Sciatic nerve (tissue), 2 donors: ENCODE measurements around the gene CPB2. TPM values are rescaled to one million over a fixed set of nuclear protein-coding genes. Genes with fewer than 3 reads are reported as not detected.

ENCODE experiments used
- ATAC-seq: fragments of 200-7000 bp; cut with Tn5 transposase; one replicate; pipeline ENCODE4 v1.9.1; 2020; ENCODE audit warnings: mild to moderate bottlenecking, moderate library complexity
- DNase-seq: peaks from one replicate; pipeline ENCODE4 v3.0.0-alpha.2; 2020; ENCODE audit warnings: low spot score
- intact Hi-C: fragments of 100-400 bp; cut with DNase I; formaldehyde crosslinking; loops from one replicate; pipeline ENCODE4 v1.14.2; 2022
- total RNA-seq: library from RNA; stranded (reverse); fragmentation: NEBNext Ultra II Directional; extraction: Animal tissue kit (Norgen Biotek cat#: 25700); gene quantifications from one replicate; pipeline ENCODE4 v1.2.1, GENCODE V29; 2021
- donor health status: DM: no; HTN: no; CAD: no.
- donor health status: DM: no; HTN: no; CAD: no.

The CPB2 gene
- total RNA-seq = not detected

- DNase-seq = no peak
- intact Hi-C loops = no loop called here
- ATAC-seq = no peak
Measured at GRCh38 chr13:46104868-46105267, at the start of gene CPB2. CPB2 (minus strand) TSS chr13:46105033; CDS start chr13:46105009, 24 bp downstream.

DNA sequence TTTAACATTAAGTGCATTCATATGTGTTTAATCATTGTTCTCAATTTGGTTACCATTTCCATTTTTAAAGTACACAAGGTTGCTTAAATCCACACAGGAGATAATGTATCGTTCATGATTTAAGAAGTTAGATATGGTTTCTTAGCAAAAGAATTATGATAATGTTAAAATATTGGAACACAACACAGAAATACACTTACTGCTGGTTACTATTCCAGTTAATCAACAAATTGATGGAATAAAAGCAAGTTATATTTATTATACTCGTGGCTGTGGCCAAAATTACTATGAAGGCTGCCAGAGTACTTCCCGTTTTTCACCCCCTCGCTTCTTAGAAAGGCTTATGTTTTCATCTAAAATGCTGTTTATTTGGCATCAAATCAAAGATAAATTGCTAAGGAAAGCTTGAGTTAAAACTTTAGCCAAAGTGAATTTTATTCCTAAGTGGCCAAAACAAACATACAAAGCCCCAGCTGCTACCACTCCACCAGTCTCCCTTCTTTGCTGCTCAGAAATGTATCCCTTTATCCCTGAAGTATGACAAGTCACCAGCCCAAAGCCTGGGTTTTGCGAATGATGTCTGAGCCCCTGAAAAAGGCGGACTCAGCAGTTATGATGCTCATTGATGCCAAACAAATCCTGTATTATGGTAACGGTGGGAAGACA, 49.4 kb upstream of the CPB2 start:
- no peak for DNase-seq
- intact Hi-C loops = no loop called here
- no peak for ATAC-seq

DNA sequence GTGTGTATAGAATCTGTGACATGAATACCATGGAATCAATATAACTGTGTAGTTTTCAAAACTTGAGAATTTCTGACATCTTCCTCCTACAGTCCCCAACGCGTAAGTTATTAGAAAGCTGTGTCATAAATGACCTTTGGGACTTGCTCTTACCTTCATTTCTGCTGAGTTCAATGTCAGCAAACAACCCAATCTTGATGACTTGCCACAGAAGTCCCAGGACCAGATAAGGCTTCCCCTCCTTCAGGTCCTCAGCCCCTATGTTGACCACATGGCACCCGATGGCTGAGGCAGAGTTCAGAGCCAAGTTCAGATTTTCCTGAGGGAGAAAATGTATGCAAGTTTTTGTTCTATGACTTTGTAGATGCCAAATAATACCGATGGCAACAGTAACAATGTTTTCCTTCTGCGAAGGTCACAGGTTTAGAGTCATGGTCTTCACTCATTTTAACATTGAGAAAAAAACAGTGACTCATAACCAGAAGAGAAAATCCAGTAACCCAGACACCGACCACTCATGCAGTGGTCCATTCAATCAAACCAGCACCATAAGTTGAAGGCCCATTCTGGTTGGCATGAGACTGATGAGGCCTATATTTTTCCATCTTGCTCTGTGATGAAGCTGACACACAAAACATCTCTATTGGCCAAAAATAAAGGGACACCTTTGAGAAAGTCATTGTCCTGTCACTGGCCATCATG, 47.9 kb upstream of the CPB2 start:
- DNase-seq (no peak), ATAC-seq (no peak)
- intact Hi-C loops = loop anchor here (1.0 kb wide), 1 partner anchor 10 kb away; no protein-coding TSS in a partner anchor

GRCh38 chr13:46150134-46150693, 45.4 kb upstream of the CPB2 start:
- intact Hi-C loops = no loop called here
- ATAC-seq (no peak), DNase-seq (no peak)

- DNase-seq (no peak), ATAC-seq (no peak)
- intact Hi-C loops = no loop called here
Measured at GRCh38 chr13:46149272-46150133, 44.7 kb upstream of the CPB2 start.

DNA sequence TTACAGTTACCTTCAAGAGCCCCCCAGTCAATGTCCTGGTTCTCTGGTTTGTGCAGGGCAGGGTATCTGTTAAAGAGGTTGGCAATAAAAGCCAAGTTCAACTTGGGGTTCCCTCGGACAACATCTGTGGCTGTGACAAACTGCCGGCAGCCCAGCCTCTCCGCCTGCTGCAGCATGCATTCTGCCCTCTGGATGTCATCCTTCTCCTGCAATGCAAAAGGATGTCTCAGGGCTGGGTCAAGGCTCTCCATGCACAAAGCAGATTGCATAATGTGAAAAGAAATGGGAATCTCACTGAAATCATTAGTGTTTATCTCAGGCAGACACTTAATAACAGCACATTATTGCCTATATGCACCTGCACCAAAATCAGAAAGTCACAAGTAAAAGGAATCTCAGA, 42.1 kb upstream of the CPB2 start:
- ATAC-seq (no peak), DNase-seq (no peak)
- intact Hi-C loops = no loop called here

DNA sequence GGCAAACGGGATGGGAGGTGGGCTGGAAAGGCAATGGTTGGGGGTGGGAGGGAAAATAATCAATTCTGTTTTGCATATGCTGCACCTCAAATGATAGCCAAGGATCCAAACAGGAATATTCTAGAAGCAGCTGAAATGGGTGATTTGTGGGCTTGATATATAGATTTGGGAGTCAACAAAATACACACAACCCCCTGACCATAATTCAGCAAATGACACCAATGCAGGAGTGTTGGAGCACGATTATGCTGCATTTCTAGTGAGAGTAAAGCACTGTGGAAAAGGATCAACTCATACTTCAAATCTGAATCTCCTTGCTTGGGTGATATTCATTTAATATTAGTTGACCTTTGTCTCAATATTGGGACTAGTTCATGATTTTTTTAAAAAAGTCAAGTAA, 41.1 kb upstream of the CPB2 start:
- no peak for ATAC-seq
- intact Hi-C loops = no loop called here
- DNase-seq = no peak

GRCh38 chr13:46145135-46145534, 40.3 kb upstream of the CPB2 start:
- intact Hi-C loops = no loop called here
- no peak for DNase-seq
- no peak for ATAC-seq

DNA sequence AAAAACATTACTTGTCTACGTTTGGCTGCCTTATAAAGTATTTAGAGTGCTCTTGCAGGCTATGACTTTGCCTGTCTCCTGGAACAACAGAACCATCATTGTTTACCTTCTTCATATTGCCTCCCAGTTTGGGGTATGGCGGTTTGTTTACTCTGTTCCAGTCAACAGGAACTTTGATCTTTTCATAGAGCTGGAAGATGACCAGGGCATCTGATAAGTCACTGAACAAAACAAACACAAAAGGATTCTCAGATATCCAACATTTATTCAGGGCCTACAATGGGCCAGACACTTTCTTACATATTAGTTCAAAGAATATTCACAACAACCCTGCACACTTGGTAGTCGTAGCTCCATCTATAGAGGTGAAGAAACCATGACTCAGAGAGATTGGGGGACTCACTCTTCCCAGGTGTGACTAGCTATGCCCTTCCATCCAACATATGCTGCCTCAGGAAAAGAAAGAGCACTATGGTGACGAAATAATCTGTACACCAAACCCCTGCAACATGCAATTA, 38.4 kb upstream of the CPB2 start:
- intact Hi-C loops = no loop called here
- ATAC-seq (no peak), DNase-seq (no peak)

DNA sequence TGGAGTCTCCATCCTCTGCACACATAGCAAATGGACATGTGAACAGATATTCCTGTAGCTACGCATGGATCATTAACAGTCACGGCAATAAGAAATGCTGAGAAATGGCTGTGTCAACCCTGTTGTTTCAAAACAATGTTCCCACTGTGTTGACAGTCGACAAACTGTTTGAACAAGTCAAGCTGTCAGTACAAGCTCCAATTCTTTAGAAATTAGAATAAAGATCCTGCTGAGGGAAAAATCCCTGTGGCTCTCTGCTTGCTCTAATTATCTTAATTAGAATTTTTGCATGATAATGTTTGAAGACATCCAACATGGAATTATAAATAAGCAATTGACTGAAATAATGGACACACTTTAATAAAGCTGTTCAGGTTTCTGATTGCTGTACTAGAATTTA, 37.9 kb upstream of the CPB2 start:
- intact Hi-C loops = loop anchor here (1.0 kb wide), 1 partner anchor 10 kb away; no protein-coding TSS in a partner anchor
- ATAC-seq = no peak

DNA sequence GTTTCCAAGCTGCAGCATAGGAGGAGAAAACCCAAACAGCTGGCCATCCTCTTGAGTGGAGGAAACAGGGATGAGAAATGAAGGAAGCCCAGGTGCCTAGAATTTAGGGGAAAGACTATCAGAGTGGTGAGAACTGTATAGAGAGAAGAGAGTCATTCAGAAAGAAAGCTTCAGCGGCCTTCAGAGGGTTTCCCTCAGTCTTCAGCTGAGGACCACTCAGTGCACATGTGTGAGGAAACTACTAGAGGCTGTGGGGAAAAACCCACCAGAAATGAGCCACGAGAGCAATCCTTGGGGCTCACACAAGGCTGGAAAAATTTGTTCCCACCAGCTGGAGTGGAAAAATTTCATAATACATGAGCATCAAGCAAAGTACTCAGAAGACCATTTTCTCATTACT, 35.2 kb upstream of the CPB2 start:
- no peak for DNase-seq
- intact Hi-C loops = no loop called here
- ATAC-seq = no peak

More for the DNA sequence above, 37.9 kb upstream of the CPB2 start:
- DNase-seq = no peak

- ATAC-seq = no peak
- no peak for DNase-seq
- intact Hi-C loops = no loop called here
Measured at GRCh38 chr13:46137627-46138317, 32.9 kb upstream of the CPB2 start.

- DNase-seq (no peak), ATAC-seq (no peak)
- intact Hi-C loops = no loop called here
Measured at GRCh38 chr13:46136688-46137087, 31.9 kb upstream of the CPB2 start.

GRCh38 chr13:46134961-46135522, 30.2 kb upstream of the CPB2 start:
- ATAC-seq (no peak), DNase-seq (no peak)
- intact Hi-C loops = no loop called here

- no peak for DNase-seq
- intact Hi-C loops = no loop called here
- ATAC-seq = no peak
Measured at GRCh38 chr13:46134494-46134893, 29.7 kb upstream of the CPB2 start.

DNA sequence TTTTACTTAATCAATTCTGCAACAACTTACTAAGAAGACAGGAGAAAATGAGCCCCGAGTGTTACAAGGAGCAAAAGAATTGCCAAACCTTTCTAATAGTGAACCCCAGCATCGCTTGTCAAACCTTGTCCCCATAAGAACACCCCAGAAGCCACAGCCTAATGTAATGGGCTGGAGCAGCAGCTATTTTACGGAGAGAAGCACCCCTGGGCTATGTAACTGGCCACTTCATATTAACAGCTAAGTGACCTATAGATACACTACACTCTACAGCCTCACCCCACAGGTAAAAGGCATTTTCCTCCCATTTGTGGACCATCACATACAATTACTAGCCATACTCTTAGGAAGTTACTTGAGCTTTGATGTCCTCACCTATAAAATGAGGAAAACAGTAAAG, 27.3 kb upstream of the CPB2 start:
- intact Hi-C loops = no loop called here
- ATAC-seq (no peak), DNase-seq (no peak)

DNA sequence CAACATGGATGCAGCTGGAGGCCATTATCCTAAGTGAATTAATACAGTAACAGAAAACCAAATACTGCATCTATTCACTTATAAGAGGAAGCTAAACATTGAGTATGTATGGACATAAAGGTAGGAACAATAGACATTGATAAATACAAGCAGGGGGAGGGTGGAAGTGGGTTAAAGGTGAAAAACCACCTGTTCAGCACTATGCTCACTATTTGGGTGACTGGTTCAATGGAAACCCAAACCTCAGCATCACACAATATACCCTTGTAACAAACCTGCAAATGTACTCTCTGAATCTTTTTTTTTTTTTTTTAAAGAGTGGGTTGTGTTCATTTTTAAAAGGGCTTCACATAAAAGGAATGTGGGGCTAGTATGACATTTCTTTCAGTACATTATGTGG, 26.9 kb upstream of the CPB2 start:
- intact Hi-C loops = no loop called here

GRCh38 chr13:46129955-46130618, 25.3 kb upstream of the CPB2 start:
- intact Hi-C loops = no loop called here
- ATAC-seq = no peak
- no peak for DNase-seq

More for the DNA sequence above, 26.9 kb upstream of the CPB2 start:
- ATAC-seq = no peak
- DNase-seq = no peak
